Measurements from ENCODE around the gene FNIP1. TPM values are rescaled to one million over a fixed set of nuclear protein-coding genes. Genes with fewer than 3 reads are reported as not detected.

Gene FNIP1
- polyA plus RNA-seq, 1 donor from 2014 or later, result 18.1 TPM

DNA sequence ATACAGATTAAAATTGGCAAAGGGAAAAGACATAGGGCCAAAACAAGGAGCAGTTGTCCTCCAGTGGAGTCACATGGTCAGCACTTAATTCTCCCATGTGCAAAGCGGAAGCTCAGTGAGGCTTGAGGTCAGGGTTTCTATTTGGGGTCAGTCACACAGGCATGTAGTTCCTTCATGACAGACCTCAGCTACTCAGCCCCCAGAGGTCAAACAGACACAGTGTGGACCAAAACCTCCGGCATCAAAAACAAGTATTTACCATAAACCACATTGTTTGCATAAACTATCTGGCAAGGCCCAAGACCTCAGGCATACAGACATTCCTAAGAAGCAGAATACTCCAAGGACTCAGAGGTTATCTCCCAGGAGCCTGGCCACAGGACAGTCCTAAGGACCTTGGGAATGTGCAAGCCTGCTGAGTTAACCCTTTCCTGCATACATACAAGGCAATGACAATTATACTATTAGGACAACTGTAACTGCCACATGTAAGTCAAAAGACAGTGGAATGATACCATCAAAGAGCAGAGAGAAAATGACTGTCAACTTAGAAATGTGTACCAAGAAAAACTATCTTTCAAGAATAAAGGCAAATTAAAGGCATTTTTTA, 28.7 kb upstream of the FNIP1 start:
- no peaks in the 10 kb centered on the region for H4K20me1 ChIP-seq (ENCODE audit: insufficient read depth)
- no peaks in the 10 kb centered on the region for H3K9me3 ChIP-seq (ENCODE audit: low read length)
- no peak for TF ChIP-seq RAD21 (conservative IDR thresholded peaks at IDR 0.05)
- TF ChIP-seq MXI1 (conservative IDR thresholded peaks at IDR 0.05; ENCODE audit: poor library complexity, severe bottlenecking), result no peak
- TF ChIP-seq SMC3 (conservative IDR thresholded peaks at IDR 0.05; ENCODE audit: poor library complexity), result no peak
- no peak for TF ChIP-seq TAF1 (IDR thresholded peaks at IDR 0.05; ENCODE audit: low read depth)
- no peak for TF ChIP-seq EP300 (conservative IDR thresholded peaks at IDR 0.05; ENCODE audit: poor library complexity, severe bottlenecking)
- no peak for TF ChIP-seq EZH2 (IDR thresholded peaks at IDR 0.05; ENCODE audit: borderline replicate concordance, insufficient read depth, low read length, poor library complexity, severe bottlenecking)
- no peak for TF ChIP-seq POLR2AphosphoS5 (IDR thresholded peaks at IDR 0.05)
- no peak for TF ChIP-seq REST (IDR thresholded peaks at IDR 0.05; ENCODE audit: borderline replicate concordance)
- TF ChIP-seq, protein P1, sequence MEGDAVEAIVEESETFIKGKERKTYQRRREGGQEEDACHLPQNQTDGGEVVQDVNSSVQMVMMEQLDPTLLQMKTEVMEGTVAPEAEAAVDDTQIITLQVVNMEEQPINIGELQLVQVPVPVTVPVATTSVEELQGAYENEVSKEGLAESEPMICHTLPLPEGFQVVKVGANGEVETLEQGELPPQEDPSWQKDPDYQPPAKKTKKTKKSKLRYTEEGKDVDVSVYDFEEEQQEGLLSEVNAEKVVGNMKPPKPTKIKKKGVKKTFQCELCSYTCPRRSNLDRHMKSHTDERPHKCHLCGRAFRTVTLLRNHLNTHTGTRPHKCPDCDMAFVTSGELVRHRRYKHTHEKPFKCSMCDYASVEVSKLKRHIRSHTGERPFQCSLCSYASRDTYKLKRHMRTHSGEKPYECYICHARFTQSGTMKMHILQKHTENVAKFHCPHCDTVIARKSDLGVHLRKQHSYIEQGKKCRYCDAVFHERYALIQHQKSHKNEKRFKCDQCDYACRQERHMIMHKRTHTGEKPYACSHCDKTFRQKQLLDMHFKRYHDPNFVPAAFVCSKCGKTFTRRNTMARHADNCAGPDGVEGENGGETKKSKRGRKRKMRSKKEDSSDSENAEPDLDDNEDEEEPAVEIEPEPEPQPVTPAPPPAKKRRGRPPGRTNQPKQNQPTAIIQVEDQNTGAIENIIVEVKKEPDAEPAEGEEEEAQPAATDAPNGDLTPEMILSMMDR (IDR thresholded peaks at IDR 0.05; ENCODE audit: poor library complexity, severe bottlenecking), result no peak
- no peaks in the 10 kb centered on the region for H3K79me2 ChIP-seq (replicated peaks; ENCODE audit: insufficient read depth, low read length)
- H3K9me2 ChIP-seq (ENCODE audit: insufficient read depth, low read length), result no peaks in the 10 kb centered on the region
- H3K36me3 ChIP-seq (ENCODE audit: insufficient read depth, low read length), result no peaks in the 10 kb centered on the region
- no peaks in the 10 kb centered on the region for H3K27me3 ChIP-seq (ENCODE audit: insufficient read depth, low read depth, low read length)
- H3K9ac ChIP-seq (ENCODE audit: low read length), result no peak overlapping the region
- no peak overlapping the region for H3K27ac ChIP-seq (ENCODE audit: low read length)
- H3K4me3 ChIP-seq (ENCODE audit: low read length), result no peak overlapping the region
- H2AFZ ChIP-seq (ENCODE audit: low read depth, low read length), result no peak overlapping the region
- no peaks in the 10 kb centered on the region for H3F3A ChIP-seq (ENCODE audit: insufficient read depth, low read length, poor library complexity, severe bottlenecking)
- H3K4me2 ChIP-seq (ENCODE audit: low read length), result no peak overlapping the region

GRCh38 chr5:131824631-131825030, 27.8 kb upstream of the FNIP1 start:
- Histone ChIP-seq H3K4me2 (ENCODE audit: low read length) (no peak overlapping the region), H3K4me3 (ENCODE audit: low read length) (no peak overlapping the region), H3F3A (ENCODE audit: insufficient read depth, low read length, poor library complexity, severe bottlenecking) (no peaks in the 10 kb centered on the region), H4K20me1 (ENCODE audit: insufficient read depth) (no peaks in the 10 kb centered on the region), H3K27me3 (ENCODE audit: insufficient read depth, low read depth, low read length) (no peaks in the 10 kb centered on the region), H3K79me2 (replicated peaks; ENCODE audit: insufficient read depth, low read length) (no peaks in the 10 kb centered on the region), H2AFZ (ENCODE audit: low read depth, low read length) (no peak overlapping the region), H3K9me3 (ENCODE audit: low read length) (no peaks in the 10 kb centered on the region), H3K9me2 (ENCODE audit: insufficient read depth, low read length) (no peaks in the 10 kb centered on the region), H3K9ac (ENCODE audit: low read length) (no peak overlapping the region), H3K36me3 (ENCODE audit: insufficient read depth, low read length) (no peaks in the 10 kb centered on the region), H3K27ac (ENCODE audit: low read length) (no peak overlapping the region)
- TF ChIP-seq MXI1 (conservative IDR thresholded peaks at IDR 0.05; ENCODE audit: poor library complexity, severe bottlenecking), result no peak
- TF ChIP-seq EZH2 (IDR thresholded peaks at IDR 0.05; ENCODE audit: borderline replicate concordance, insufficient read depth, low read length, poor library complexity, severe bottlenecking), result no peak
- TF ChIP-seq POLR2AphosphoS5 (IDR thresholded peaks at IDR 0.05), result no peak
- TF ChIP-seq, protein P1 (IDR thresholded peaks at IDR 0.05; ENCODE audit: poor library complexity, severe bottlenecking), result no peak
- no peak for TF ChIP-seq SMC3 (conservative IDR thresholded peaks at IDR 0.05; ENCODE audit: poor library complexity)
- TF ChIP-seq REST (IDR thresholded peaks at IDR 0.05; ENCODE audit: borderline replicate concordance), result no peak
- no peak for TF ChIP-seq TAF1 (IDR thresholded peaks at IDR 0.05; ENCODE audit: low read depth)
- TF ChIP-seq RAD21 (conservative IDR thresholded peaks at IDR 0.05), result no peak
- TF ChIP-seq EP300 (conservative IDR thresholded peaks at IDR 0.05; ENCODE audit: poor library complexity, severe bottlenecking), result no peak

Measured in neural cell (in vitro differentiated cells).